ENCODE results near the gene KCNH1. TPM values are rescaled to one million over a fixed set of nuclear protein-coding genes. Genes with fewer than 3 reads are reported as not detected.

The KCNH1 gene
- total RNA-seq, 2 donors from 2014 or later, result 3.2 to 3.5 TPM

DNA sequence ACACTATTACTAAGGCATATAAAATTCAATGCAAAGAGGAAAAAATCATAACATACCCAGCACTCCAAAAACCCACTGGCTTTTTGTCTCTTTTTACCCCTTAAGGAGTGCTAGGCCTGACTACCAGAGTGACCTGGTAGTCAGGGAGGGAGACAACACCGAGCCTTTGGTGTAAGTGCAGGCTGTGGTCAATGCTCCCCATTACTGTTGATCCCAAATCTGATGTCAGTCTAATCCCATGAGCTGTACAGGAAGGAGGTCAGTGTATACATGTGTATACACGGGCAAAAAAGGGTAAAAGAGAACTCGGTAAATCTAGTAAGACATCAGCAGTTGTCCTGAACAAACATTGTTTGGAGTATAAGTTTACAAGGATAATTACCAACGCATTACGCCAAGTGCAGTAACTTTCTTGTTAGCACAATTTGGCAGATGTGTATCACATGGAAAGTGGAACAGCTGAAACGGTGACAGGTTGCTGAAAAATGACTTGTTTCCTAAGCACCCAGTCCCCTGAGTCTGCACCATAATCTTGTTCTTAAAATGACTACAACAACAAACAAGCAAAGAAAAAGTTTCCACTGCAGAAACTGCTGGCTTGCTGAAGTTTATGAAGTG lies 217.9 kb downstream of the KCNH1 start:
- no peak overlapping the region for H3K27ac ChIP-seq (ENCODE audit: low read depth, low read length)
- H3K9ac ChIP-seq (ENCODE audit: extremely low read depth, low read length, poor library complexity, severe bottlenecking), result no peak overlapping the region
- H3K36me3 Mint-ChIP-seq (ENCODE audit: low read depth), result no peaks in the 10 kb centered on the region
- H3K4me1 ChIP-seq (ENCODE audit: control insufficient read depth, insufficient read depth, low read length), result no peaks in the 10 kb centered on the region
- H3K36me3 ChIP-seq (ENCODE audit: control insufficient read depth, insufficient read depth, low read length), result no peaks in the 10 kb centered on the region
- H3K27me3 ChIP-seq (ENCODE audit: control insufficient read depth, insufficient read depth, low read length, poor library complexity, severe bottlenecking), result no peaks in the 10 kb centered on the region
- H3K9me3 Mint-ChIP-seq, result no peaks in the 10 kb centered on the region
- no peaks in the 10 kb centered on the region for H3K27me3 Mint-ChIP-seq (ENCODE audit: insufficient read depth)
- H3K9me3 ChIP-seq (ENCODE audit: control insufficient read depth, low read length), result no peaks in the 10 kb centered on the region
- H3K4me3 ChIP-seq (ENCODE audit: low read length), result no peak overlapping the region
- no peak for DNase-seq
- no peak overlapping the region for H3K4me3 Mint-ChIP-seq
- H3K4me1 Mint-ChIP-seq, result peaks cover 17% of the 10 kb centered on the region
- WGBS, 2 experiments (ENCODE audit: insufficient coverage in 1 of 2, insufficient read length in 1 of 2), result 92 to 98% methylated on average over 6 of the region's 6 CpGs
- H3K27ac Mint-ChIP-seq, result no peak overlapping the region
- TF ChIP-seq, protein P1, sequence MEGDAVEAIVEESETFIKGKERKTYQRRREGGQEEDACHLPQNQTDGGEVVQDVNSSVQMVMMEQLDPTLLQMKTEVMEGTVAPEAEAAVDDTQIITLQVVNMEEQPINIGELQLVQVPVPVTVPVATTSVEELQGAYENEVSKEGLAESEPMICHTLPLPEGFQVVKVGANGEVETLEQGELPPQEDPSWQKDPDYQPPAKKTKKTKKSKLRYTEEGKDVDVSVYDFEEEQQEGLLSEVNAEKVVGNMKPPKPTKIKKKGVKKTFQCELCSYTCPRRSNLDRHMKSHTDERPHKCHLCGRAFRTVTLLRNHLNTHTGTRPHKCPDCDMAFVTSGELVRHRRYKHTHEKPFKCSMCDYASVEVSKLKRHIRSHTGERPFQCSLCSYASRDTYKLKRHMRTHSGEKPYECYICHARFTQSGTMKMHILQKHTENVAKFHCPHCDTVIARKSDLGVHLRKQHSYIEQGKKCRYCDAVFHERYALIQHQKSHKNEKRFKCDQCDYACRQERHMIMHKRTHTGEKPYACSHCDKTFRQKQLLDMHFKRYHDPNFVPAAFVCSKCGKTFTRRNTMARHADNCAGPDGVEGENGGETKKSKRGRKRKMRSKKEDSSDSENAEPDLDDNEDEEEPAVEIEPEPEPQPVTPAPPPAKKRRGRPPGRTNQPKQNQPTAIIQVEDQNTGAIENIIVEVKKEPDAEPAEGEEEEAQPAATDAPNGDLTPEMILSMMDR (conservative IDR thresholded peaks at IDR 0.05), result no peak

DNA sequence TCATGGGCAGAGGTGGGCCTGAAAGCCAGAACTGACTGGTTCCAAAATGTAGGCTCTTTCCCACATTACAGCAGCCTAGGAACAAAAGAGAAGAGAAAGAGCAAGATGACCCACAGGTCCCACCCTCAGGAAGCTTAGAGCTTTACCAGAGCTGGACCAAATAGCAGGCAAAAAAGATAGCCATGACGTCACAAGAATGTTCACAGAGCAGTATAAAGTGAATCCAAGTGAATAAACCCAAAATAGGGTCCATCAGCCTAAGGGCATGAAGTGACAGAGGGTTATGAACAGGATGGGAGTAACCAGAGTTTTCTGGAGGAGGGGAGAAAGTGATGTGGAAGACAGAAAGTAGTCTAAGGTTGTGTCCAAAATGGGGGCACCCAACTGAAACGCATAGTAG lies 221.2 kb downstream of the KCNH1 start:
- TF ChIP-seq, protein P1 (conservative IDR thresholded peaks at IDR 0.05), result no peak
- no peaks in the 10 kb centered on the region for H3K36me3 Mint-ChIP-seq (ENCODE audit: low read depth)
- 88 to 100% methylated on average over 1 to 2 of the region's 2 CpGs for WGBS, 2 experiments (ENCODE audit: insufficient coverage in 1 of 2, insufficient read length in 1 of 2)
- H3K27ac Mint-ChIP-seq, result no peak overlapping the region
- Histone ChIP-seq H3K27ac (ENCODE audit: low read depth, low read length) (no peak overlapping the region), H3K4me3 (ENCODE audit: low read length) (no peak overlapping the region), H3K9ac (ENCODE audit: extremely low read depth, low read length, poor library complexity, severe bottlenecking) (no peak overlapping the region), H3K27me3 (ENCODE audit: control insufficient read depth, insufficient read depth, low read length, poor library complexity, severe bottlenecking) (no peaks in the 10 kb centered on the region), H3K4me1 (ENCODE audit: control insufficient read depth, insufficient read depth, low read length) (peaks cover 5% of the 10 kb centered on the region), H3K9me3 (ENCODE audit: control insufficient read depth, low read length) (no peaks in the 10 kb centered on the region), H3K36me3 (ENCODE audit: control insufficient read depth, insufficient read depth, low read length) (no peaks in the 10 kb centered on the region)
- H3K4me3 Mint-ChIP-seq, result no peak overlapping the region
- H3K9me3 Mint-ChIP-seq, result no peaks in the 10 kb centered on the region
- H3K4me1 Mint-ChIP-seq, result peaks cover 20% of the 10 kb centered on the region
- no peak for DNase-seq
- H3K27me3 Mint-ChIP-seq (ENCODE audit: insufficient read depth), result no peaks in the 10 kb centered on the region

DNA sequence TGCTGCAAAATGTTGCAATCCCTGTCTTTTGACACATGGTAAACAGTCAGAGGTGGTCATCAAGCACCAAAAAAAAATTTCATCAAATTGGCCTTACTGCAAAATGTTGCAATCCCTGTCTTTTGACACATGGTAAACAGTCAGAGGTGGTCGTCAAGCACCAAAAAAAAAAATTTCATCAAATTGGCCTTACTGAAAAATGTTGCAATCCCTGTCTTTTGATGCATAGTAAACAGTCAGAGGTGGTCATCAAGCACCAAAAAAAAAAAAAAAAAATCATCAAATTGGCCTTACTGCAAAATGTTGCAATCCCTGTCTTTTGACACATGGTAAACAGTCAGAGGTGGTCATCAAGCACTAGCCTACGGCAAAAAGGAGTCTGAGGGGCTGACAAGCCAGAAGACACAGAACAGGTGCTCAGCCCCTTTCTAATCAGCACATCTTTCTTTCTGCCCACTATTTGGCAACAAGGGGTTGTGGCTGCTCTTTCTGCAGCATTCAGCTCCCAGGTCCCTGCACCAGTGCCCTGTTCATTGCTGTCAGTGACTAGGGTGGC lies 223.8 kb downstream of the KCNH1 start:
- no peaks in the 10 kb centered on the region for H3K27me3 ChIP-seq (ENCODE audit: control insufficient read depth, insufficient read depth, low read length, poor library complexity, severe bottlenecking)
- no peak overlapping the region for H3K9ac ChIP-seq (ENCODE audit: extremely low read depth, low read length, poor library complexity, severe bottlenecking)
- H3K27me3 Mint-ChIP-seq (ENCODE audit: insufficient read depth), result no peaks in the 10 kb centered on the region
- 91% methylated on average over 2 of the region's 2 CpGs; no CpG with 5 or more reads in 1 of the 2 experiments for WGBS, 2 experiments (ENCODE audit: insufficient coverage in 1 of 2, insufficient read length in 1 of 2)
- H3K4me1 Mint-ChIP-seq, result peaks cover 18% of the 10 kb centered on the region
- TF ChIP-seq, protein P1 (conservative IDR thresholded peaks at IDR 0.05), result no peak
- no peak overlapping the region for H3K4me3 Mint-ChIP-seq
- H3K9me3 ChIP-seq (ENCODE audit: control insufficient read depth, low read length), result no peaks in the 10 kb centered on the region
- H3K4me3 ChIP-seq (ENCODE audit: low read length), result no peak overlapping the region
- H3K36me3 ChIP-seq (ENCODE audit: control insufficient read depth, insufficient read depth, low read length), result no peaks in the 10 kb centered on the region
- peaks cover 5% of the 10 kb centered on the region for H3K4me1 ChIP-seq (ENCODE audit: control insufficient read depth, insufficient read depth, low read length)
- H3K27ac ChIP-seq (ENCODE audit: low read depth, low read length), result no peak overlapping the region
- no peaks in the 10 kb centered on the region for H3K9me3 Mint-ChIP-seq
- H3K36me3 Mint-ChIP-seq (ENCODE audit: low read depth), result no peaks in the 10 kb centered on the region
- DNase-seq, result no peak
- H3K27ac Mint-ChIP-seq, result no peak overlapping the region

All from endodermal cell (in vitro differentiated cells).